ENCODE data around the gene CNTRL.
"Not testable (repeated sequence)": the region's sequence is repeated elsewhere in the genome, so short reads cannot be mapped to it uniquely, and the experiment has no call there.

CNTRL gene

GRCh38 chr9:121074370-121075250 lies at the start of gene CNTRL:
CNTRL (plus strand) TSS chr9:121074955; CDS start chr9:121088327, 13,372 bp downstream.
- DNase-seq, result peak; percentile 90

- DNase-seq, result no peak
Measured at GRCh38 chr9:121026260-121026691, 48.5 kb upstream of the CNTRL start.

- no peak for DNase-seq
Measured at GRCh38 chr9:121026768-121027167, 48.0 kb upstream of the CNTRL start.

GRCh38 chr9:121028285-121028684 lies 46.5 kb upstream of the CNTRL start:
- DNase-seq, result not testable (repeated sequence)

GRCh38 chr9:121029469-121029868 lies 45.3 kb upstream of the CNTRL start:
- DNase-seq, result no peak

GRCh38 chr9:121034529-121034928 lies 40.2 kb upstream of the CNTRL start:
- DNase-seq, result no peak

GRCh38 chr9:121035717-121036116 lies 39.0 kb upstream of the CNTRL start:
- not testable (repeated sequence) for DNase-seq

GRCh38 chr9:121038362-121038761 lies 36.4 kb upstream of the CNTRL start:
- no peak for DNase-seq

- no peak for DNase-seq
Measured at GRCh38 chr9:121038804-121039203, 36.0 kb upstream of the CNTRL start.

GRCh38 chr9:121048175-121048574 lies 26.6 kb upstream of the CNTRL start:
- DNase-seq, result no peak

GRCh38 chr9:121048618-121049017 lies 26.1 kb upstream of the CNTRL start:
- DNase-seq, result no peak

GRCh38 chr9:121050128-121050988 lies 24.4 kb upstream of the CNTRL start, which contains the start of gene C5:
C5 (minus strand) TSS chr9:121050275; CDS start chr9:121050246, 29 bp downstream.
- DNase-seq, result no peak

GRCh38 chr9:121053544-121053943 lies 21.2 kb upstream of the CNTRL start:
- DNase-seq, result no peak

- no peak for DNase-seq
Measured at GRCh38 chr9:121055642-121056143, 19.1 kb upstream of the CNTRL start.

GRCh38 chr9:121057821-121058220 lies 16.9 kb upstream of the CNTRL start:
- DNase-seq, result no peak

GRCh38 chr9:121059513-121059912 lies 15.2 kb upstream of the CNTRL start:
- DNase-seq, result no peak

GRCh38 chr9:121059998-121060636 lies 14.6 kb upstream of the CNTRL start:
- DNase-seq, result peak; percentile 82

GRCh38 chr9:121066850-121067249 lies 7.9 kb upstream of the CNTRL start:
- no peak for DNase-seq

- no peak for DNase-seq
Measured at GRCh38 chr9:121067640-121068039, 7.1 kb upstream of the CNTRL start.

GRCh38 chr9:121069396-121069795 lies 5.4 kb upstream of the CNTRL start:
- no peak for DNase-seq

GRCh38 chr9:121071370-121071755 lies 3.4 kb upstream of the CNTRL start:
- DNase-seq, result no peak

GRCh38 chr9:121071756-121072421 lies 2.9 kb upstream of the CNTRL start:
- no peak for DNase-seq

All from DMS79 treated with DMSO at 0.1 percent for 48 hours (cell line).